ENCODE data around the gene EFNA1.

GRCh38 chr1:155177918-155178281, 50.2 kb downstream of the EFNA1 start:
- TF ChIP-seq, protein P1, sequence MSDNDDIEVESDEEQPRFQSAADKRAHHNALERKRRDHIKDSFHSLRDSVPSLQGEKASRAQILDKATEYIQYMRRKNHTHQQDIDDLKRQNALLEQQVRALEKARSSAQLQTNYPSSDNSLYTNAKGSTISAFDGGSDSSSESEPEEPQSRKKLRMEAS (IDR thresholded peaks at IDR 0.05; ENCODE audit: insufficient read depth, insufficient read length): no peak
- no peak for TF ChIP-seq CTCF (IDR thresholded peaks at IDR 0.05; ENCODE audit: extremely low read depth in 1 of 2, insufficient read depth in 1 of 2, low read depth in 1 of 2, low read length in 2 of 2)
- no peak for TF ChIP-seq POLR2A (IDR thresholded peaks at IDR 0.05; ENCODE audit: low read depth, low read length)
- no peak for TF ChIP-seq GATA2 (IDR thresholded peaks at IDR 0.05; ENCODE audit: insufficient read depth, insufficient read length, low read depth, low read length)
- TF ChIP-seq EZH2 (IDR thresholded peaks at IDR 0.05; ENCODE audit: borderline replicate concordance, low read depth, low read length, severe bottlenecking): no peak
- no peak for TF ChIP-seq MYC (IDR thresholded peaks at IDR 0.05; ENCODE audit: low read depth, low read length)
